K562 treated with DMSO at 1 percent for 4 hours (cell line): ENCODE measurements around the gene EDARADD. TPM values are rescaled to one million over a fixed set of nuclear protein-coding genes. Genes with fewer than 3 reads are reported as not detected.

Experiments used
- total RNA-seq: library from RNA; unstranded; fragments of 300-600 nt; gene quantifications from 2 replicates; pipeline ENCODE4 v1.2.3, GENCODE V29; 2022; ENCODE audit not compliant: insufficient read depth

EDARADD gene
- 7.5 and 10.9 TPM in 2 replicates for total RNA-seq

DNA sequence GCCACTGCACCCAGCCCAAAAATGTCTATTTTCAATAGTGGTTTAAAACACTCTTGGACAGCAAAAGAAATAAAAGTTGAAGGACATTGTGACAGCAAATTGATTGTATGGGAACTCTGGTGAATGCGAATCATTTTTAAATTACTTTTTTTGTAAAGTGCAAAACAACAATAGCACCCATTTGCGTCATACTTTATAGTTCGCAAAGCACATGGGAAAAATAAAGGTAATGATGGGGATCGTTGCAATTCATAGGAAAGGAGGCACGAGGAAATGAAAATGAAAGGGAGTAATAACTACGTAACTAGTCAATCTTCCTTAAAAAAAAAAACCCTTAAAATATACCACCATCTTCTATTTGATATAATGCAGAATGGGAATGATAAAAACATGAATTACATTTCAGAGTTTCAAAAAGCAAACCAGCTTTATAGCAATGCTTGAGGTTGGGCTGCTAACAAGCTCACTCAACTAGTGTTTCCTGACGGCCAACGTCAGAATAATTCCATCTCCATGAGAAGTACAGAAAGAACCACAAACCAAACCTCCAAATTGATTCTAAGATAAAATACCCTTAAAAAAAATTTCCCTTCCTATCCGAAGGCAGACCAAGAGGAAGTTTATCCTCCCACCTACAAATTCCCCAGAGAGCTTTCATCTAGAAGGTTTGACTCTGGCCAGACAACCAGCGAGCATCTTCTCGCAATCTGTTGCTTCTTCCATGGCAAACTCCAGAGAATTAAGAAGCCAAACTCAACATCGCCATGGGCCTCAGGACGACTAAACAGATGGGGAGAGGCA, at the start of gene EDARADD:
Gene EDARADD, plus strand, starts transcription at position 606 of the 801 bp plus-strand sequence. Its CDS starts 159 bp downstream, at position 765.

DNA sequence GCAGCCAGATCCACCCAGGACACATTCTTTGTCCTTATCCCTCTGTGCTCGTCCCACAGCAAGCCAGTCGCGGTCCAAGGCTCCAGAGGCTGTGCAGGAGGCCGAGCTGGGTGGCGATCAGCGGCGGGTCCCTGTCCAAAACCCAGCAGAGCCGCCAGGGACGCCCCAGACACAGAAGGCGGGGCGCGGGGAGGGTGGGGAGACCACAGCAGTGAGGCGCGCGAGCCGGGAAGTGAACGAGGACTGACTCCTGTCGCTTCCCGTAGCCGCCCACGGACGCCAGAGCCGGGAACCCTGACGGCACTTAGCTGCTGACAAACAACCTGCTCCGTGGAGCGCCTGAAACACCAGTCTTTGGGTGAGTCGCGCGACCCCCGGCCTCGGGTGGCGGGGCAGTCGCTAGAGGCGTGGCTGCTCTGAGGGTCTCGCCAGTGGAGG, 129.6 kb downstream of the EDARADD start, which contains the start of gene LGALS8:
Gene LGALS8, plus strand, starts transcription at position 279 of the 438 bp plus-strand sequence. CDS start 2,089 bp downstream, outside the sequence.

Other genes starting within 250 kb of the EDARADD start
- gene ERO1B, start 112.3 kb upstream of the EDARADD start, total RNA-seq = 5.3 and 5.8 TPM in 2 replicates
- gene LGALS8, start 129.7 kb downstream of the EDARADD start, total RNA-seq = 44.5 and 71.3 TPM in 2 replicates
- gene HEATR1, start 210.2 kb downstream of the EDARADD start, total RNA-seq = 10.8 and 12.1 TPM in 2 replicates